PC-9 (cell line): ENCODE data around the gene BLZF1. TPM values are rescaled to one million over a fixed set of nuclear protein-coding genes. Genes with fewer than 3 reads are reported as not detected.

ENCODE experiments used
- BruUV-seq: library from RNA; stranded (reverse); fragments of 400-500 nt; replicated peaks from 2 replicates; lab custom pipeline; 2021; lab: Mats Ljungman, UMichigan
- CTCF ChIA-PET: fragments of 300-600 bp; sonication (Branson Sonifier 250); formaldehyde crosslinking; loops from one replicate; lab custom pipeline; 2022; ENCODE audit warnings: antibody characterized with exemption; lab: Charles Lee
- POLR2A ChIA-PET: fragments of 300-600 bp; sonication (Branson Sonifier 250); formaldehyde crosslinking; loops from one replicate; lab custom pipeline; 2022; ENCODE audit warnings: antibody characterized with exemption; ENCODE audit not compliant: unreplicated experiment; lab: Charles Lee
- DNase-seq, 2 experiments: peaks; one replicate each; pipeline versions ENCODE4 v3.0.0 to v3.0.0-alpha.2; 2015 to 2022; ENCODE audit warnings: mixed read lengths in 1 of 2
- H2AFZ ChIP-seq: fragments of 200-600 bp; sonication (generic); 2 replicates; pipeline ENCODE4 v1.8.1; 2017; ENCODE audit warnings: antibody characterized with exemption
- H3F3A ChIP-seq: fragments of 200-600 bp; sonication (generic); 2 replicates; pipeline ENCODE4 v1.8.1; 2017; ENCODE audit warnings: antibody characterized with exemption, mild to moderate bottlenecking, low read depth; ENCODE audit not compliant: insufficient read depth
- H3K27ac ChIP-seq: fragments of 200-600 bp; sonication (generic); 2 replicates; pipeline ENCODE4 v1.6.1; 2016; ENCODE audit warnings: mixed run types
- H3K27me3 ChIP-seq: fragments of 200-600 bp; sonication (generic); 2 replicates; pipeline ENCODE4 v1.6.1; 2016; ENCODE audit warnings: low read depth, mixed run types; ENCODE audit not compliant: insufficient read depth
- H3K36me3 ChIP-seq: fragments of 200-600 bp; sonication (generic); 2 replicates; pipeline ENCODE4 v1.6.1; 2016; ENCODE audit warnings: low read depth, mixed run types
- H3K4me1 ChIP-seq: fragments of 200-600 bp; sonication (generic); replicated peaks from 2 replicates; pipeline ENCODE4 v1.6.1; 2016; ENCODE audit warnings: mixed run types; ENCODE audit not compliant: insufficient read depth
- H3K4me2 ChIP-seq: fragments of 200-600 bp; sonication (generic); 2 replicates; pipeline ENCODE4 v1.6.1; 2017; ENCODE audit warnings: mixed run types
- H3K4me3 ChIP-seq: fragments of 200-600 bp; sonication (generic); 2 replicates; pipeline ENCODE4 v1.6.1; 2016; ENCODE audit warnings: mixed run types
- H3K79me2 ChIP-seq: fragments of 200-600 bp; sonication (generic); 2 replicates; pipeline ENCODE4 v1.6.1; 2017; ENCODE audit warnings: low read depth, mixed run types
- H3K9me2 ChIP-seq: fragments of 200-600 bp; sonication (generic); 2 replicates; pipeline ENCODE4 v1.8.1; 2017; ENCODE audit warnings: mild to moderate bottlenecking; ENCODE audit not compliant: insufficient read depth
- H3K9me3 ChIP-seq: fragments of 200-600 bp; sonication (generic); 2 replicates; pipeline ENCODE4 v1.8.1; 2016; ENCODE audit warnings: low read depth; ENCODE audit not compliant: insufficient read depth
- H4K20me1 ChIP-seq: fragments of 200-600 bp; sonication (generic); 2 replicates; pipeline ENCODE4 v1.8.1; 2017; ENCODE audit not compliant: insufficient read depth
- CTCF ChIP-seq: fragments of 200-600 bp; sonication (generic); conservative IDR thresholded peaks from 2 replicates; pipeline ENCODE4 v1.6.1; 2017; ENCODE audit warnings: mixed run types, antibody characterized with exemption, mild to moderate bottlenecking, moderate library complexity
- EZH2 ChIP-seq: fragments of 200-600 bp; sonication (generic); IDR thresholded peaks from 2 replicates; pipeline ENCODE4 v1.8.0; 2017; ENCODE audit warnings: antibody characterized with exemption, low read depth
- intact Hi-C: fragments of 100-400 bp; cut with micrococcal nuclease; formaldehyde crosslinking; loops from one replicate; pipeline ENCODE4 v1.10.0; 2022; ENCODE audit not compliant: unreplicated experiment
- total RNA-seq: library from RNA; stranded (reverse); gene quantifications from 2 replicates; pipeline ENCODE4 v1.2.3, GENCODE V29; 2021

BLZF1 gene
- total RNA-seq, 1 experiment from 2014 or later: 15.6 TPM

GRCh38 chr1:169345511-169345910 lies 22.5 kb upstream of the BLZF1 start:
- no TSS peak for BruUV-seq
- Histone ChIP-seq H3K4me1 (no peaks in the 10 kb centered on the region), H3K36me3 (no peaks in the 10 kb centered on the region), H3K27ac (no peak overlapping the region), H3K4me3 (no peak overlapping the region), H3F3A (no peaks in the 10 kb centered on the region), H3K27me3 (no peaks in the 10 kb centered on the region), H3K9me2 (no peaks in the 10 kb centered on the region), H3K9me3 (no peaks in the 10 kb centered on the region), H3K79me2 (no peaks in the 10 kb centered on the region), H3K4me2 (no peak overlapping the region), H4K20me1 (no peaks in the 10 kb centered on the region), H2AFZ (no peak overlapping the region)
- TF ChIP-seq CTCF: no peak
- no peak for TF ChIP-seq EZH2
- CTCF ChIA-PET: interaction anchor here (0.6 kb wide), 1 partner anchor 336 kb away, joined by 5 read pairs; no protein-coding TSS in a partner anchor
- DNase-seq: no peak
- intact Hi-C loops: loop anchor here (5.0 to 10.0 kb wide), 2 partner anchors 213 to 631 kb away; no protein-coding TSS in a partner anchor
- POLR2A ChIA-PET: interaction anchor here (0.8 kb wide), 1 partner anchor 12 kb away, joined by 5 read pairs; no protein-coding TSS in a partner anchor

- Histone ChIP-seq H3K9me3 (no peaks in the 10 kb centered on the region), H3K4me1 (no peaks in the 10 kb centered on the region), H3K27ac (no peak overlapping the region), H3K27me3 (no peaks in the 10 kb centered on the region), H3K36me3 (no peaks in the 10 kb centered on the region), H4K20me1 (no peaks in the 10 kb centered on the region), H3K4me2 (no peak overlapping the region), H2AFZ (no peak overlapping the region), H3K9me2 (no peaks in the 10 kb centered on the region), H3K79me2 (no peaks in the 10 kb centered on the region), H3K4me3 (no peak overlapping the region), H3F3A (no peaks in the 10 kb centered on the region)
- no TSS peak for BruUV-seq
- TF ChIP-seq EZH2: no peak
- TF ChIP-seq CTCF: no peak
- intact Hi-C loops: loop anchor here (5.0 to 10.0 kb wide), 2 partner anchors 214 to 631 kb away; no protein-coding TSS in a partner anchor
- ChIA-PET POLR2A (interaction anchor here (0.8 kb wide), 1 partner anchor 12 kb away, joined by 5 read pairs; no protein-coding TSS in a partner anchor), CTCF (interaction anchor here (0.6 kb wide), 1 partner anchor 337 kb away, joined by 5 read pairs; no protein-coding TSS in a partner anchor)
- DNase-seq: no peak
Measured at GRCh38 chr1:169346036-169346589, 21.9 kb upstream of the BLZF1 start.

- Histone ChIP-seq H3K4me2 (no peak overlapping the region), H3F3A (no peaks in the 10 kb centered on the region), H3K9me3 (no peaks in the 10 kb centered on the region), H3K27ac (no peak overlapping the region), H3K4me1 (no peaks in the 10 kb centered on the region), H3K79me2 (no peaks in the 10 kb centered on the region), H3K36me3 (no peaks in the 10 kb centered on the region), H3K9me2 (no peaks in the 10 kb centered on the region), H3K4me3 (no peak overlapping the region), H3K27me3 (no peaks in the 10 kb centered on the region), H4K20me1 (no peaks in the 10 kb centered on the region), H2AFZ (no peak overlapping the region)
- ChIA-PET POLR2A (no interaction called here), CTCF (interaction anchor here (0.6 to 2.4 kb wide), 5 partner anchors 40 to 1005 kb away, joined by 4 to 28 read pairs (median 7); no protein-coding TSS in a partner anchor)
- no peak for TF ChIP-seq EZH2
- no peak for TF ChIP-seq CTCF
- DNase-seq: no peak
- no TSS peak for BruUV-seq
- intact Hi-C loops: loop anchor here (1.0 to 10.0 kb wide), 5 partner anchors 216 to 1005 kb away; no protein-coding TSS in a partner anchor
Measured at GRCh38 chr1:169347688-169348382, 20.2 kb upstream of the BLZF1 start.
